ENCODE measurements around the gene DUOX2.
"Not testable (repeated sequence)": the region's sequence is repeated elsewhere in the genome, so short reads cannot be mapped to it uniquely, and the experiment has no call there.

The DUOX2 gene

DNA sequence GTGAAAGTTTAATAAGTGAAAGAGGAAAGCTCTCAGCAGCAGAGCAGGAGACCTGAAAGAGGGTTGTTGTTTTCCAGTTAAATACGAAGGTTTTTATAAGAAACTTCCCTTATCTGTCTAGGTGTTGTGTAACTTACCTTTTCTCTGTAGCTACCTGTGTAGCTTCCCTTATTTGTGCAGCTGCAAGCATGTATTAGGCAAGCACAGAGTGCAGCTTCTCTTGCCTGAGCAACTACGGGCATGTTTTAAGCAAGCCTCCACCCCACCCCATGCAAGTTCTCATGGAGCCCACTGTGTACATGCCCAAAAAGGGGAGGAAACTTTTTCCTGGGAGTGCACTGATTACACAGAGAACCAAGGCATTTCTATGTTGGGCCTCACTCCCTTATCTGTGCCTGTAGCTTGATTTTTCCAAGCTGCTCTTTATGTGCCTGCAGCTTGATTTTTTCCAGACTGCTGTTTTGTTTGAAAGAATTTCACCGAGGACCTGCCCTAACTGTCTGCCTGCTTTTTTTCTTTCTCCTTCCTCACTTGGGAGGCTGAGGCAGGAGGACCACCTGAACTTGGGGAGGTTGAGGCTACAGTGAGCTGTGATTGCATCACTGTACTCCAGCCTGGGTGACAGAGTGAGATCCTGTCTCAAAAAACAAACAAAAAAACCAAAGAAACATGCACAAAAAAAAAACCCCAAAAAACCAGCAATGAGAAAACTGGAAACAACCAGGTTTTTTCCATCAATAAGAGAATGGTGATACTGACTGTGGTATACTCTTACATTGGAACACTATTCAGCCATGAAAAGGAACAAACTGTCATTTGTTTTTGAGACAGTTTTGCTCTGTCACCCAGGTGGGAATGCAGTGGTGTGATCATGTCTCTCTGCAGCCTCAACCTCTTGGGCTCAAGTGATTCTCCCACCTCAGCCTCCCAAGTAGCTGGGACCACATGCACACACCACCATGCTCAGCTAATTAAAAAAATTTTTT, 55.0 kb downstream of the DUOX2 start:
- not testable (repeated sequence) for DNase-seq

DNA sequence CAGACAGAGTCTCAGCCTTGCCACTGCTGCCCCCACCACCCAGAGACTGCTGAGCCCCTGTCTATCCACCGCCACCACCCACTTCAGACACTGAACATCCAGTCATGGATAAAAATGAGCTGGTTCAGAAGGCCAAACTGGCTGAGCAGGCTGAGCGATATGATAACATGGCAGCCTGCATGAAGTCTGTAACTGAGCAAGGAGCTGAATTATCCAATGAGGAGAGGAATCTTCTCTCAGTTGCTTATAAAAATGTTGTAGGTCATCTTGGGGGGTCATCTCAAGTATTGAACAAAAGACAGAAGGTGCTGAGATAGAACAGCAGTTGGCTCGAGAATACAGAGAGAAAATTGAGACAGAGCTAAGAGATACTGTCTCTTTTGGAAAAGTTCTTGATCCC, 61.3 kb downstream of the DUOX2 start:
- DNase-seq, result not testable (repeated sequence)

DNA sequence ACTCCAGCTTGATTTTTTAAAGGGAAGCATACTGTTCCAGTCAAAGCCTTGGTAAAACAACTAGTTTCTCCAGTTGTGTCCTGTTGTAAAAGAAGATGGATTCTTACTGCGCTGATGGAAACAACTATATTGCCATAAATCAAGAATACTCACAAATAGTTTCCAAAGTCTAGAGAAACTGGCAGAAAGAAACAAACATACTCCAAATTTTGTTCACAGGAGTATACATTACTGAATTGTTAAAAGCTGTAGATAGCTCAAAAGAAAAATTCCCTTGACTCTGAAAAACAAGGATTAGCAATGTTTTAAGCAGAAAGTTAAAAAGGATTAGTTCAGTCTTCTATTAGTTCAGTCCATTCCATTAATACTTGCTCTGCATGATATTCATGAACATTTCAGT, 63.4 kb downstream of the DUOX2 start:
- no peak for DNase-seq

DNA sequence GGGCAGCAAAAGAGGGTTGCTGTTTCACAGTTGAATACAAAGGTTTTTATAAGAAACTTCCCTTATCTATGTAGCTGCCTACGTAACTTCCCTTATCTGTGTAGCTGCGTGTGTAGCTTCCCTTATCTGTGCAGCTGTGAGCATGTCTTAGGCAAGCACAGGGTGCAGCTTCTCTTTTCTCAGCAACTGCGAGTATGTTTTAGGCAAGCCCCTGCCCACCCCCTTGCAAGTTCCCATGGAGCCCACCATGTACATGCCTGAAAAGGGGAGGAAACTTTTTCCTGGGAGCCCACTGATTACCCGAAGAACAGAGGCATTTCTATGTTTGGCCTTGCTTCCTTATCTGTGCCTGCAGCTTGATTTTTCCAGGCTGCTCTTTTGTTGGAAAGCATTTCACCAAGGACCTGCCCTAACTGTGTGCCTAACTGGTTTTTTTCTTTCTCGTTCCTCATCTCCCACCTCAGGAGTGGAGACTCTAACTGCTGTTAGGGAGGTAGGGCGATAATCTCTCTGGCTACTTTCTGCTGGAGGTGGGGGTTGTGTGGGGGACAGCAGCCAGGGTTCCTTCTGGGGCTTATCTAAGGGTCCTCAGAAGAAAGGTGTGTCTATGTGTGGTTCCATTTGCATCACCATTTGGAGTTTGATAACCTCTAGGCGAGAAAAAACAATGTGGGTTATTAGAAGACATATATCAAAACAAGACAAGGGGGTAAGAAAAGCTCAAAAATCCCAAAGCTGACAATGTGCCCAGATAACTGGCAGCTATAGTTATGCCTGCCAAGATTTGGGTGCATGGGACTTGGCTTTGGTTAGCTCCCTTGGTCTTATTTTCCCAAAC, 65.0 kb downstream of the DUOX2 start:
- no peak for DNase-seq

DNA sequence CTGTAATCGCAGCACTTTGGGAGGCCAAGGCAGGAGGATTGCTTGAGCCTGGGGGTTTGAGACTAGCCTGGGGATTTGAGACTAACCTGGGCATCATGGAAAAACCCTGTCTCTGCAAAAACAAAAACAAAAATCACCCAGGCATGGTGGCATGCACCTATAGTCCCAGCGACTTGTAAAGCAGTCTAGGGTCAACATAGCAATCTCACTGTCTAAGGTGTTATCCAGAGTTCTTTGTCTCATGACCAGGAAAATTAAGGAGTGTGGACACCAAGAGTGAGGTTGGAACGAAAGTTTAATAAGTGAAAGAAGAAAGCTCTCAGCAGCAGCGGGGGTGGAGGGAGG, 65.6 kb downstream of the DUOX2 start:
- DNase-seq, result not testable (repeated sequence)

DNA sequence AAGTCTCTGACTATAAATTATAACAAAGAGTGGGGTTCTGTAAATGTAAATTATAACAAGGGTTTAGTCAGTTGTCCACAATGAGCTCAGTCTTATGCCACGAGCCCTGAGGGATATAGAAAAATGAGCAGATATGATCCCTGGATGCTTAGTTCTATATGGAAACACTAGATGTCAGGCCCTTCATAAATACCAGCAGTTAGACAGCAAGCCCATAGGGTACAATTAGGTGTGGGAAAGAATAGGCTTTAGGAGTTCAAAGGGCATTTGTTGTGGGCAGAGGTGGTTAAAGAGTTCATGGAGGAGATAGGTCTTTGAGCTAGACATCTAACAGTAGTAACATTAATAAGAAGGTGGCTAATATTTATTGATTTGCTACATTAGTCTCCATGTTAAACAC, 69.7 kb downstream of the DUOX2 start:
- DNase-seq, result not testable (repeated sequence)

DNA sequence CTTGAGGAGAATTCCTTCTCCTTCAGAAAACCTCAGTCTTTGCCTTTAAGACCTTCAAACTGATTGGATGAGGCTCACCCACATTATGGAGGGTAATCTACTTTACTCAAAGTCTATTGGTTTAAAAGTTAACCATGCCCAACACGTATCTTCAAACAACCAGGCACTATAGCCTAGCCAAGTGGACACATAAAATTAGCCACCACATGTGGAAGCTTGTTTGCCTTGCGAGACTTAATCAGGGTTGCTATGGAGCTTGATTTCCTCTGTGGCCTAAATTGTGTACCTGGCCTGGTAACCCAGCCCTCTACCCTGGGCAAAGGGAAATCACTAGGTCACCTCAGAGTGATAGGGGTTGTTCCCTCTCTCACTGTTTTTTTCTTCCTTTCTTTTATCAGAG, 71.1 kb downstream of the DUOX2 start:
- DNase-seq, result not testable (repeated sequence)
